SK-N-SH (cell line): ENCODE data around the gene ITGB6. TPM values are rescaled to one million over a fixed set of nuclear protein-coding genes. Genes with fewer than 3 reads are reported as not detected.

ENCODE experiments used
- CTCF ChIA-PET: fragments of 300-600, 350-600 bp; formaldehyde crosslinking; extraction: SDS; loops from one replicate; lab custom pipeline; 2021; lab: Yijun Ruan, JAX
- POLR2A ChIA-PET: fragments of 350-600 bp; sonication (Branson Sonifier 250); formaldehyde crosslinking; extraction: SDS; loops from one replicate; lab custom pipeline; 2020; ENCODE audit warnings: antibody characterized with exemption, inconsistent platforms; lab: Yijun Ruan, JAX
- DNase-seq: peaks from one replicate; pipeline ENCODE4 v3.0.0; 2012
- H2AFZ ChIP-seq: fragments of 200-600 bp; sonication (generic); 2 replicates; pipeline ENCODE4 v1.8.1; 2016; ENCODE audit warnings: antibody characterized with exemption, mild to moderate bottlenecking, low read depth
- H3F3A ChIP-seq: fragments of 200-600 bp; sonication (generic); replicated peaks from 2 replicates; pipeline ENCODE3; 2016; ENCODE audit warnings: antibody characterized with exemption, mild to moderate bottlenecking; ENCODE audit not compliant: insufficient read depth
- H3K27ac ChIP-seq, 2 experiments: fragments of 200-500 bp in 1 of 2; fragments of 200-600 bp in 1 of 2; sonication (Bioruptor generic) in 1 of 2; sonication (generic), shearing (Covaris generic) in 1 of 2; 2 replicates each; pipeline versions ENCODE4 v1.5.1 to v1.6.1; 2014 to 2016; ENCODE audit warnings: low read depth in 2 of 2, inconsistent platforms in 1 of 2, low read length in 1 of 2, mild to moderate bottlenecking in 1 of 2, mixed read lengths in 1 of 2
- H3K27me3 ChIP-seq: fragments of 200-600 bp; sonication (generic), shearing (Covaris generic); 2 replicates; pipeline ENCODE4 v1.6.1; 2016; ENCODE audit warnings: mixed run types; ENCODE audit not compliant: insufficient read depth
- H3K36me3 ChIP-seq, 2 experiments: fragments of 200-500 bp in 1 of 2; fragments of 200-600 bp in 1 of 2; sonication (Bioruptor generic) in 1 of 2; sonication (generic) in 1 of 2; replicated peaks in 1 of 2; 2 replicates each; pipeline versions ENCODE3 to v1.5.1; 2014 to 2016; ENCODE audit warnings: low read length in 1 of 2, mild to moderate bottlenecking in 1 of 2; ENCODE audit not compliant: insufficient read depth in 2 of 2, control insufficient read depth in 1 of 2
- H3K4me1 ChIP-seq, 2 experiments: fragments of 200-500 bp in 1 of 2; fragments of 200-600 bp in 1 of 2; sonication (Bioruptor generic) in 1 of 2; sonication (generic), shearing (Covaris generic) in 1 of 2; 2 replicates each; pipeline versions ENCODE4 v1.5.1 to v1.6.1; 2014 to 2016; ENCODE audit warnings: low read depth in 1 of 2, low read length in 1 of 2, mixed run types in 1 of 2; ENCODE audit not compliant: insufficient read depth in 2 of 2, control insufficient read depth in 1 of 2
- H3K4me2 ChIP-seq: fragments of 200-600 bp; sonication (generic), shearing (Covaris generic); 2 replicates; pipeline ENCODE4 v1.6.1; 2017; ENCODE audit warnings: mixed run types
- H3K4me3 ChIP-seq, 2 experiments: fragments of 200-500 bp in 1 of 2; fragments of 200-600 bp in 1 of 2; sonication (Bioruptor generic) in 1 of 2; sonication (generic), shearing (Covaris generic) in 1 of 2; 2 replicates each; pipeline versions ENCODE4 v1.5.1 to v1.8.1; 2014 to 2016; ENCODE audit warnings: low read depth in 2 of 2, inconsistent platforms in 1 of 2, low read length in 1 of 2, mild to moderate bottlenecking in 1 of 2, mixed read lengths in 1 of 2, moderate library complexity in 1 of 2
- H3K79me2 ChIP-seq: fragments of 200-600 bp; sonication (generic); 2 replicates; pipeline ENCODE4 v1.8.1; 2017; ENCODE audit warnings: mild to moderate bottlenecking; ENCODE audit not compliant: insufficient read depth
- H3K9ac ChIP-seq: fragments of 200-600 bp; sonication (generic); 2 replicates; pipeline ENCODE4 v1.6.1; 2017; ENCODE audit warnings: mixed run types
- H3K9me2 ChIP-seq: fragments of 200-600 bp; sonication (generic); 2 replicates; pipeline ENCODE4 v1.6.1; 2017; ENCODE audit warnings: mixed run types
- H3K9me3 ChIP-seq: fragments of 200-600 bp; sonication (generic); 2 replicates; pipeline ENCODE4 v1.6.1; 2017; ENCODE audit warnings: mixed run types, mild to moderate bottlenecking, moderate library complexity
- H4K20me1 ChIP-seq: fragments of 200-600 bp; sonication (generic); 2 replicates; pipeline ENCODE4 v1.6.1; 2017; ENCODE audit warnings: mild to moderate bottlenecking, mixed run types; ENCODE audit not compliant: insufficient read depth
- CTCF ChIP-seq: fragments of 200-600 bp; sonication (generic); IDR thresholded peaks from 2 replicates; pipeline ENCODE4 v1.6.1; 2017; ENCODE audit warnings: antibody characterized with exemption, mild to moderate bottlenecking, moderate library complexity
- EP300 ChIP-seq, 2 experiments: IDR thresholded peaks; 2 replicates each; pipeline versions ENCODE4 v1.4.0 to v1.6.1; 2012; ENCODE audit warnings: borderline replicate concordance in 1 of 2, low read depth in 1 of 2, low read length in 1 of 2
- EZH2phosphoT487 ChIP-seq: fragments of 200-600 bp; sonication (generic); IDR thresholded peaks from 2 replicates; pipeline ENCODE4 v1.6.1; 2017; ENCODE audit warnings: low read depth, mixed run types, mild to moderate bottlenecking, antibody characterized with exemption, moderate library complexity, borderline replicate concordance
- FOSL2 ChIP-seq: IDR thresholded peaks from 2 replicates; pipeline ENCODE4 v1.4.0; 2012; ENCODE audit warnings: low read depth, mild to moderate bottlenecking, moderate library complexity, borderline replicate concordance
- JUND ChIP-seq: IDR thresholded peaks from 2 replicates; pipeline ENCODE4 v1.4.0; 2012
- NFIC ChIP-seq: IDR thresholded peaks from 2 replicates; pipeline ENCODE4 v1.4.0; 2012; ENCODE audit warnings: borderline replicate concordance
- POLR2AphosphoS5 ChIP-seq: IDR thresholded peaks from 2 replicates; pipeline ENCODE4 v1.6.1; 2012; ENCODE audit warnings: low read depth, low read length
- RCOR1 ChIP-seq: fragments of 150-350 bp; IDR thresholded peaks from 2 replicates; pipeline ENCODE4 v1.6.1; 2017; ENCODE audit warnings: antibody characterized with exemption, low read length
- RXRA ChIP-seq: IDR thresholded peaks from 2 replicates; pipeline ENCODE4 v1.4.0; 2012; ENCODE audit warnings: low read depth, mild to moderate bottlenecking, borderline replicate concordance
- SIN3A ChIP-seq: IDR thresholded peaks from 2 replicates; pipeline ENCODE4 v1.6.1; 2012; ENCODE audit warnings: low read depth, mild to moderate bottlenecking, low read length, moderate library complexity, borderline replicate concordance
- SMC3 ChIP-seq: IDR thresholded peaks from 2 replicates; pipeline ENCODE4 v1.6.1; 2012; ENCODE audit warnings: low read depth, low read length, improper control_type of control experiment
- TAF1 ChIP-seq: IDR thresholded peaks from 2 replicates; pipeline ENCODE4 v1.6.1; 2012; ENCODE audit warnings: low read depth, mild to moderate bottlenecking, low read length, moderate library complexity, borderline replicate concordance
- TEAD4 ChIP-seq: IDR thresholded peaks from 2 replicates; pipeline ENCODE4 v1.4.0; 2012; ENCODE audit warnings: mild to moderate bottlenecking, borderline replicate concordance; ENCODE audit not compliant: insufficient read depth
- USF2 ChIP-seq: fragments of 150-350 bp; IDR thresholded peaks from 2 replicates; pipeline ENCODE4 v1.6.1; 2017; ENCODE audit warnings: antibody characterized with exemption, low read length, low read depth, borderline replicate concordance
- YY1 ChIP-seq: IDR thresholded peaks from 2 replicates; pipeline ENCODE4 v1.4.0; 2012; ENCODE audit warnings: low read depth, mild to moderate bottlenecking
- WGBS: methylation state at CpG from one replicate; pipeline ENCODE4 v1.1.6; 2017; ENCODE audit warnings: low lambda C conversion rate; 5-methylcytosine and 5-hydroxymethylcytosine counted together
- polyA plus RNA-seq, 3 experiments: library from polyadenylated mRNA; depleted of rRNA; stranded (reverse); fragments of >200 nt; gene quantifications; 2 replicates each; pipeline ENCODE4 v1.2.3, GENCODE V29; 2012
- TF ChIP-seq, protein P1 (sequence below): IDR thresholded peaks from 2 replicates; pipeline ENCODE4 v1.4.0; 2012; ENCODE audit warnings: low read depth, borderline replicate concordance
- TF ChIP-seq, protein P2 (sequence below): IDR thresholded peaks from 2 replicates; pipeline ENCODE4; 2012

ITGB6 gene
- polyA plus RNA-seq, 1 of the 3 experiments (the other 2 are of a cell fraction), result 0.10 TPM

DNA sequence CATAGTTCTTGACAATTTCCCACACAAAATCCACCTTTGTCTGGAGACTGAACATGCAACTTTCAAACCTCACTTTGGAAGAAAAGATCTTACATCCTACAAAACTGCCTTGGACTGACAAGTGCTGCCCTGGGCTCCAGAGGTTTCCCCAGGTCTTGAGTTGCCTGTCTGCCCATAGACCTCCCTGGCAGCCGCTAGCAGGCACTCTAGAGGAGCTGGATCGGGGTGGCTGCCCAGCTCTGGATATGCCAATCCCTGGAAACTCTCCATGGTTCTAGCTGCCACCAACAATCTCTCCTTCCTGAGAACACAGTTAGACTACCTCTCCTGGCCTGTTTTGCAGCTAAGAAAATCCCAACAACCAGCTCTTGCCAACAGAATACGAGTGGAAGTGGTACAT is 3.4 kb upstream of the ITGB6 start:
- CTCF ChIA-PET, result interaction anchor here (0.6 to 0.8 kb wide), 2 partner anchors 125 to 784 kb away, joined by 3 read pairs; no protein-coding TSS in a partner anchor
- Histone ChIP-seq H3K4me1 (peaks cover 19 to 28% of the 10 kb centered on the region in 2 experiments), H3K9me2 (no peaks in the 10 kb centered on the region), H3K9ac (no peak overlapping the region), H3K9me3 (no peaks in the 10 kb centered on the region), H3K4me3 (no peak overlapping the region), H3F3A (peaks cover 38% of the 10 kb centered on the region), H3K27me3 (no peaks in the 10 kb centered on the region), H3K36me3 (no peaks in the 10 kb centered on the region), H4K20me1 (no peaks in the 10 kb centered on the region), H3K4me2 (no peak overlapping the region), H3K79me2 (no peaks in the 10 kb centered on the region), H2AFZ (no peak overlapping the region; the same call in 1 of the 2 replicates), H3K27ac (peak overlapping the region in 1 of 2 experiments; percentile 97; a peak in 1 of 4 replicates)
- DNase-seq, result no peak
- TF ChIP-seq JUND (no peak), EZH2phosphoT487 (no peak), CTCF (no peak), YY1 (no peak), POLR2AphosphoS5 (no peak), USF2 (no peak), SMC3 (no peak), SIN3A (no peak), EP300 (IDR thresholded peaks at IDR 0.05; ENCODE audit: borderline replicate concordance in 1 of 2, low read depth in 1 of 2, low read length in 1 of 2) (no peak), FOSL2 (no peak), TAF1 (no peak), TEAD4 (no peak), RCOR1 (no peak), RXRA (no peak), NFIC (no peak)
- TF ChIP-seq, protein P1, sequence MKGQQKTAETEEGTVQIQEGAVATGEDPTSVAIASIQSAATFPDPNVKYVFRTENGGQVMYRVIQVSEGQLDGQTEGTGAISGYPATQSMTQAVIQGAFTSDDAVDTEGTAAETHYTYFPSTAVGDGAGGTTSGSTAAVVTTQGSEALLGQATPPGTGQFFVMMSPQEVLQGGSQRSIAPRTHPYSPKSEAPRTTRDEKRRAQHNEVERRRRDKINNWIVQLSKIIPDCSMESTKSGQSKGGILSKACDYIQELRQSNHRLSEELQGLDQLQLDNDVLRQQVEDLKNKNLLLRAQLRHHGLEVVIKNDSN, result no peak
- TF ChIP-seq, protein P2, sequence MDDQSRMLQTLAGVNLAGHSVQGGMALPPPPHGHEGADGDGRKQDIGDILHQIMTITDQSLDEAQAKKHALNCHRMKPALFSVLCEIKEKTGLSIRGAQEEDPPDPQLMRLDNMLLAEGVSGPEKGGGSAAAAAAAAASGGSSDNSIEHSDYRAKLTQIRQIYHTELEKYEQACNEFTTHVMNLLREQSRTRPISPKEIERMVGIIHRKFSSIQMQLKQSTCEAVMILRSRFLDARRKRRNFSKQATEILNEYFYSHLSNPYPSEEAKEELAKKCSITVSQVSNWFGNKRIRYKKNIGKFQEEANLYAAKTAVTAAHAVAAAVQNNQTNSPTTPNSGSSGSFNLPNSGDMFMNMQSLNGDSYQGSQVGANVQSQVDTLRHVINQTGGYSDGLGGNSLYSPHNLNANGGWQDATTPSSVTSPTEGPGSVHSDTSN, result no peak
- POLR2A ChIA-PET, result no interaction called here
- WGBS, result 18% methylated on average over 1 of the region's 3 CpGs
